ENCODE measurements around the gene PSME3IP1. TPM values are rescaled to one million over a fixed set of nuclear protein-coding genes. Genes with fewer than 3 reads are reported as not detected.

PSME3IP1 gene
- polyA plus RNA-seq, 1 of the 3 experiments (the other 2 are of a cell fraction) = 80.9 TPM

GRCh38 chr16:57156351-57156703, 29.5 kb downstream of the PSME3IP1 start:
- no peak for DNase-seq
- Histone ChIP-seq H3K4me3 (ENCODE audit: low read depth in 2 of 2, low read length in 1 of 2) (no peak overlapping the region), H2AFZ (ENCODE audit: low read depth) (no peak overlapping the region), H3K9me2 (no peaks in the 10 kb centered on the region), H3K36me3 (replicated peaks in 1 of 2; ENCODE audit: control insufficient read depth in 1 of 2, insufficient read depth in 2 of 2, low read length in 1 of 2) (peaks cover 64 to 67% of the 10 kb centered on the region in 2 experiments), H3K4me2 (no peak overlapping the region), H3K9ac (no peak overlapping the region), H3K79me2 (ENCODE audit: insufficient read depth) (no peaks in the 10 kb centered on the region; the same call in 1 of the 2 replicates), H3K4me1 (ENCODE audit: control insufficient read depth in 1 of 2, insufficient read depth in 2 of 2, low read depth in 1 of 2, low read length in 1 of 2) (peaks cover 0 to under 1% of the 10 kb centered on the region in 2 experiments; a peak in 1 of 4 replicates), H3K27ac (ENCODE audit: low read depth in 2 of 2, low read length in 1 of 2) (no peak overlapping the region), H3F3A (replicated peaks; ENCODE audit: insufficient read depth) (no peaks in the 10 kb centered on the region), H3K9me3 (no peaks in the 10 kb centered on the region), H3K27me3 (ENCODE audit: insufficient read depth) (no peaks in the 10 kb centered on the region), H4K20me1 (ENCODE audit: insufficient read depth) (no peaks in the 10 kb centered on the region)
- TF ChIP-seq TAF1 (IDR thresholded peaks at IDR 0.05; ENCODE audit: borderline replicate concordance, low read depth, low read length) = no peak
- TF ChIP-seq IRF3 (IDR thresholded peaks at IDR 0.05; ENCODE audit: low read depth, low read length) = no peak
- no peak for TF ChIP-seq FOXJ3 (CRISPR knock-in tag; IDR thresholded peaks at IDR 0.05)
- TF ChIP-seq CTCF (IDR thresholded peaks at IDR 0.05) = no peak
- TF ChIP-seq PBX3 (IDR thresholded peaks at IDR 0.05) = no peak
- no peak for TF ChIP-seq POLR2AphosphoS5 (IDR thresholded peaks at IDR 0.05; ENCODE audit: low read depth, low read length)
- no peak for TF ChIP-seq MAX (IDR thresholded peaks at IDR 0.05; ENCODE audit: low read depth)
- TF ChIP-seq YY1 (IDR thresholded peaks at IDR 0.05; ENCODE audit: low read depth) = no peak
- POLR2A ChIA-PET = no interaction called here
- 96% methylated on average over 4 of the region's 4 CpGs for WGBS (ENCODE audit: low lambda C conversion rate)
- CTCF ChIA-PET = no interaction called here

GRCh38 chr16:57155702-57156350, 30.0 kb downstream of the PSME3IP1 start:
- peaks cover 0 to 5% of the 10 kb centered on the region in 2 experiments; a peak in 1 of 4 replicates for H3K4me1 ChIP-seq (ENCODE audit: control insufficient read depth in 1 of 2, insufficient read depth in 2 of 2, low read depth in 1 of 2, low read length in 1 of 2)
- DNase-seq = no peak
- no peak overlapping the region for H3K4me3 ChIP-seq (ENCODE audit: low read depth in 2 of 2, low read length in 1 of 2)
- peaks cover 63 to 64% of the 10 kb centered on the region in 2 experiments for H3K36me3 ChIP-seq (replicated peaks in 1 of 2; ENCODE audit: control insufficient read depth in 1 of 2, insufficient read depth in 2 of 2, low read length in 1 of 2)
- no peak overlapping the region for H3K27ac ChIP-seq (ENCODE audit: low read depth in 2 of 2, low read length in 1 of 2)
- H3K4me2 ChIP-seq = no peak overlapping the region
- ChIA-PET POLR2A (no interaction called here), CTCF (no interaction called here)
- no peaks in the 10 kb centered on the region for H4K20me1 ChIP-seq (ENCODE audit: insufficient read depth)
- H3K79me2 ChIP-seq (ENCODE audit: insufficient read depth) = no peaks in the 10 kb centered on the region; the same call in 1 of the 2 replicates
- H3K9ac ChIP-seq = no peak overlapping the region
- H2AFZ ChIP-seq (ENCODE audit: low read depth) = no peak overlapping the region
- 82% methylated on average over 6 of the region's 6 CpGs for WGBS (ENCODE audit: low lambda C conversion rate)
- H3K27me3 ChIP-seq (ENCODE audit: insufficient read depth) = no peaks in the 10 kb centered on the region
- H3F3A ChIP-seq (replicated peaks; ENCODE audit: insufficient read depth) = no peaks in the 10 kb centered on the region
- no peaks in the 10 kb centered on the region for H3K9me2 ChIP-seq
- no peaks in the 10 kb centered on the region for H3K9me3 ChIP-seq
- TF ChIP-seq FOXJ3 (CRISPR knock-in tag; IDR thresholded peaks at IDR 0.05) (no peak), MAX (IDR thresholded peaks at IDR 0.05; ENCODE audit: low read depth) (no peak), PBX3 (IDR thresholded peaks at IDR 0.05) (no peak), JUND (IDR thresholded peaks at IDR 0.05) (no peak), TAF1 (IDR thresholded peaks at IDR 0.05; ENCODE audit: borderline replicate concordance, low read depth, low read length) (no peak), GABPA (IDR thresholded peaks at IDR 0.05; ENCODE audit: low read depth) (no peak), SMC3 (IDR thresholded peaks at IDR 0.05; ENCODE audit: low read depth, low read length) (no peak), FOSL2 (IDR thresholded peaks at IDR 0.05; ENCODE audit: borderline replicate concordance, low read depth) (no peak), GATA2 (CRISPR knock-in tag; IDR thresholded peaks at IDR 0.05) (no peak), SIN3A (IDR thresholded peaks at IDR 0.05; ENCODE audit: borderline replicate concordance, low read depth, low read length) (no peak), MXI1 (IDR thresholded peaks at IDR 0.05; ENCODE audit: low read depth, low read length) (no peak), RXRA (IDR thresholded peaks at IDR 0.05; ENCODE audit: borderline replicate concordance, low read depth) (no peak), FOXM1 (IDR thresholded peaks at IDR 0.05; ENCODE audit: low read depth) (no peak), RCOR1 (IDR thresholded peaks at IDR 0.05; ENCODE audit: low read length) (no peak), TEAD4 (IDR thresholded peaks at IDR 0.05; ENCODE audit: borderline replicate concordance, insufficient read depth) (no peak), EP300 (IDR thresholded peaks at IDR 0.05; ENCODE audit: borderline replicate concordance in 1 of 2, low read depth in 1 of 2, low read length in 1 of 2) (no peak), EZH2phosphoT487 (IDR thresholded peaks at IDR 0.05; ENCODE audit: borderline replicate concordance, low read depth) (no peak), RFX5 (IDR thresholded peaks at IDR 0.05; ENCODE audit: low read length) (no peak)
